Neuronal stem cell (in vitro differentiated cells): Measurements from ENCODE around the gene OR1E1. TPM values are rescaled to one million over a fixed set of nuclear protein-coding genes. Genes with fewer than 3 reads are reported as not detected.
"Not testable (repeated sequence)": the region's sequence is repeated elsewhere in the genome, so short reads cannot be mapped to it uniquely, and the experiment has no call there.

Experiments
- DNase-seq: peaks from one replicate; pipeline ENCODE4 v3.0.0-alpha.2; 2013; ENCODE audit warnings: low spot score
- H2AFZ ChIP-seq: one replicate; pipeline ENCODE4 v1.6.1; 2013; ENCODE audit warnings: mild to moderate bottlenecking, low read length, inconsistent platforms
- H2AK5ac ChIP-seq: 2 replicates; pipeline ENCODE4 v1.6.1; 2013; ENCODE audit warnings: low read depth, mild to moderate bottlenecking, inconsistent platforms, low read length, moderate library complexity, mixed read lengths
- H2BK120ac ChIP-seq: 2 replicates; pipeline ENCODE4 v1.6.1; 2013; ENCODE audit warnings: low read depth, mild to moderate bottlenecking, inconsistent platforms, low read length, moderate library complexity, mixed read lengths
- H2BK12ac ChIP-seq: one replicate; pipeline ENCODE4 v1.6.1; 2013; ENCODE audit warnings: low read length, inconsistent platforms
- H2BK15ac ChIP-seq: 2 replicates; pipeline ENCODE4 v1.6.1; 2013; ENCODE audit warnings: mild to moderate bottlenecking, low read length, inconsistent platforms, mixed read lengths
- H2BK5ac ChIP-seq: one replicate; pipeline ENCODE4 v1.6.1; 2013; ENCODE audit warnings: inconsistent platforms, mild to moderate bottlenecking, low read length, moderate library complexity
- H3K14ac ChIP-seq: one replicate; pipeline ENCODE4 v1.6.1; 2013; ENCODE audit warnings: low read length, inconsistent platforms
- H3K18ac ChIP-seq: 2 replicates; pipeline ENCODE4 v1.6.1; 2013; ENCODE audit warnings: low read length, inconsistent platforms
- H3K23ac ChIP-seq: 2 replicates; pipeline ENCODE4 v1.6.1; 2013; ENCODE audit warnings: low read depth, mild to moderate bottlenecking, mixed read lengths, low read length, inconsistent platforms; ENCODE audit not compliant: poor library complexity
- H3K27ac ChIP-seq: replicated peaks from 3 replicates; pipeline ENCODE4 v1.5.1; 2013; ENCODE audit warnings: low read length, inconsistent platforms
- H3K27me3 ChIP-seq, 3 experiments: 2 replicates each; pipeline ENCODE4 v1.6.1; 2013; ENCODE audit warnings: low read length in 3 of 3, mild to moderate bottlenecking in 2 of 3, inconsistent platforms in 1 of 3, low read depth in 1 of 3, mixed read lengths in 1 of 3, moderate library complexity in 1 of 3; ENCODE audit not compliant: control insufficient read depth in 3 of 3, insufficient read depth in 3 of 3
- H3K36me3 ChIP-seq, 2 donors: replicated peaks in 1 of 2; 2 replicates each; pipeline ENCODE4 v1.6.1; 2013; ENCODE audit warnings: low read length in 2 of 2; ENCODE audit not compliant: control insufficient read depth in 2 of 2, insufficient read depth in 2 of 2
- H3K4ac ChIP-seq: 2 replicates; pipeline ENCODE4 v1.6.1; 2013; ENCODE audit warnings: inconsistent platforms, mild to moderate bottlenecking, low read length, moderate library complexity
- H3K4me1 ChIP-seq, 2 donors: 1 replicate in 1 of 2; 2 replicates in 1 of 2; pipeline ENCODE4 v1.6.1; 2013; ENCODE audit warnings: low read length in 2 of 2, low read depth in 1 of 2; ENCODE audit not compliant: control insufficient read depth in 2 of 2, insufficient read depth in 1 of 2
- H3K4me2 ChIP-seq: one replicate; pipeline ENCODE4 v1.6.1; 2013; ENCODE audit warnings: mild to moderate bottlenecking, low read length, inconsistent platforms; ENCODE audit not compliant: insufficient read depth, poor library complexity, severe bottlenecking
- H3K4me3 ChIP-seq, 2 donors: 2 replicates each; pipeline ENCODE4 v1.5.1; 2013; ENCODE audit warnings: low read length in 2 of 2, mild to moderate bottlenecking in 2 of 2, inconsistent platforms in 1 of 2, moderate library complexity in 1 of 2
- H3K79me1 ChIP-seq: one replicate; pipeline ENCODE4 v1.6.1; 2013; ENCODE audit warnings: low read depth, mild to moderate bottlenecking, inconsistent platforms, low read length, moderate library complexity
- H3K9ac ChIP-seq: one replicate; pipeline ENCODE4 v1.6.1; 2013; ENCODE audit warnings: mild to moderate bottlenecking, low read depth, low read length, inconsistent platforms; ENCODE audit not compliant: poor library complexity
- H3K9me3 ChIP-seq, 2 donors: replicated peaks in 1 of 2; 2 replicates each; pipeline versions ENCODE3 to v1.6.1; 2013; ENCODE audit warnings: low read length in 2 of 2, mild to moderate bottlenecking in 2 of 2, inconsistent platforms in 1 of 2, low read depth in 1 of 2, mixed read lengths in 1 of 2, moderate library complexity in 1 of 2; ENCODE audit not compliant: control insufficient read depth in 2 of 2, insufficient read depth in 1 of 2
- H4K8ac ChIP-seq: one replicate; pipeline ENCODE4 v1.6.1; 2013; ENCODE audit warnings: low read depth, mild to moderate bottlenecking, inconsistent platforms, low read length, moderate library complexity
- H4K91ac ChIP-seq: one replicate; pipeline ENCODE4 v1.6.1; 2013; ENCODE audit warnings: low read length, low read depth, mild to moderate bottlenecking, inconsistent platforms; ENCODE audit not compliant: poor library complexity
- WGBS, 2 donors: extraction: QIAGEN DNeasy Blood & Tissue Kit; methylation state at CpG; one replicate each; pipeline ENCODE4 v1.1.7; 2013; ENCODE audit warnings: missing lambda C conversion rate in 2 of 2, mixed read lengths in 1 of 2; ENCODE audit not compliant: insufficient read length in 2 of 2, insufficient replicate concordance in 1 of 2; ENCODE audit errors: extremely low coverage in 2 of 2; 5-methylcytosine and 5-hydroxymethylcytosine counted together
- small RNA-seq: library from polyadenylated mRNA; stranded (forward); fragments of <200 nt; extraction: miRNeasy Mini kit (QIAGEN cat#:217004); gene quantifications from one replicate; pipeline ENCODE3, GENCODE V24; 2013; ENCODE audit not compliant: insufficient read depth

The OR1E1 gene

GRCh38 chr17:3381957-3382356 lies 16.3 kb downstream of the OR1E1 start:
- Histone ChIP-seq H3K4me1 (peaks cover 0 to 2% of the 10 kb centered on the region in 2 donors), H3K4me3 (no peak overlapping the region), H3K23ac (no peak overlapping the region), H2BK15ac (no peak overlapping the region), H3K9ac (no peak overlapping the region), H3K4me2 (no peak overlapping the region), H2AK5ac (no peak overlapping the region), H2BK120ac (no peak overlapping the region), H3K79me1 (no peaks in the 10 kb centered on the region), H3K36me3 (no peaks in the 10 kb centered on the region), H2BK5ac (no peak overlapping the region), H3K18ac (no peak overlapping the region), H3K4ac (no peak overlapping the region), H3K14ac (no peak overlapping the region), H2BK12ac (no peak overlapping the region), H3K9me3 (peaks cover 0 to 7% of the 10 kb centered on the region in 2 donors), H4K91ac (no peak overlapping the region), H3K27me3 (peaks cover 0 to 33% (median 0%) of the 10 kb centered on the region in 3 experiments), H4K8ac (no peak overlapping the region), H3K27ac (no peak overlapping the region), H2AFZ (no peak overlapping the region)
- DNase-seq: no peak
- WGBS, 2 donors: no CpG with 5 or more reads among the region's 5 CpGs

- no peak overlapping the region for H2AK5ac ChIP-seq
- peak overlapping the region; percentile 10 for H3K9ac ChIP-seq
- H3K4me3 ChIP-seq: no peak overlapping the region
- peaks cover 0 to 33% (median 0%) of the 10 kb centered on the region in 3 experiments for H3K27me3 ChIP-seq
- peak overlapping the region; percentile 33 for H2BK120ac ChIP-seq
- H2BK12ac ChIP-seq: no peak overlapping the region
- no peak overlapping the region for H4K91ac ChIP-seq
- H2AFZ ChIP-seq: no peak overlapping the region
- H3K4me1 ChIP-seq: peaks cover 0 to 2% of the 10 kb centered on the region in 2 donors
- H2BK15ac ChIP-seq: no peak overlapping the region
- no peak overlapping the region for H4K8ac ChIP-seq
- no peak overlapping the region for H3K23ac ChIP-seq
- no peaks in the 10 kb centered on the region for H3K79me1 ChIP-seq
- H3K18ac ChIP-seq: peak overlapping the region; percentile 61
- no peak overlapping the region for H3K14ac ChIP-seq
- no peak overlapping the region for H3K4me2 ChIP-seq
- no peak overlapping the region for H2BK5ac ChIP-seq
- H3K4ac ChIP-seq: no peak overlapping the region
- no CpG with 5 or more reads among the region's 8 CpGs for WGBS, 2 donors
- H3K36me3 ChIP-seq: no peaks in the 10 kb centered on the region
- no peak overlapping the region for H3K27ac ChIP-seq
- no peak for DNase-seq
- peaks cover 0 to 3% of the 10 kb centered on the region in 2 donors for H3K9me3 ChIP-seq
Observed at GRCh38 chr17:3378321-3378720, 19.9 kb downstream of the OR1E1 start.

DNA sequence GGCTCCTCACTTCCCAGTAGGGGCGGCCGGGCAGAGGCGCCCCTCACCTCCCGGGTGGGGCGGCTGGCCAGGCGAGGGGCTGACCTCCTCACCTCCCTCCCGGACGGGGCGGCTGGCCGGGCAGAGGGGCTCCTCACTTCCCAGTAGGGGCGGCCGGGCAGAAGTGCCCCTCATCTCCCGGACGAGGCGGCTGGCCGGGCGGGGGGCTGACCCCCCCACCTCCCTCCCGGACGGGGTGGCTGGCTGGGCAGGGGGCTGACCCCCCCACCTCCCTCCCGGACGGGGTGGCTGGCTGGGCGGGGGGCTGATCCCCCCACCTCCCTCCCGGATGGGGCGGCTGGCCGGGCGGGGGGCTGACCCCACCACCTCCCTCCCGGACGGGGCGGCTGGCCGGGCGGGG lies 27.0 kb downstream of the OR1E1 start:
- not testable (repeated sequence) for H4K91ac ChIP-seq, H2AFZ ChIP-seq, H2BK5ac ChIP-seq, H2BK120ac ChIP-seq, H2BK15ac ChIP-seq, H3K14ac ChIP-seq, H3K18ac ChIP-seq, H2AK5ac ChIP-seq, H3K23ac ChIP-seq, H3K9me3 ChIP-seq, H3K27me3 ChIP-seq, H4K8ac ChIP-seq, H3K79me1 ChIP-seq, H3K4me3 ChIP-seq, H3K36me3 ChIP-seq, H3K4ac ChIP-seq, H3K4me2 ChIP-seq, H2BK12ac ChIP-seq, H3K9ac ChIP-seq, H3K4me1 ChIP-seq, H3K27ac ChIP-seq, DNase-seq
- no CpG with 5 or more reads among the region's 31 CpGs for WGBS, 2 donors

Small RNA genes lying within 50 kb of the gene (small RNA-seq; reads per million reads assigned to genes)
- gene OR1AC1P: not detected
